Astrocyte (in vitro differentiated cells and primary cell): Measurements from ENCODE around the gene CPLX1. TPM values are rescaled to one million over a fixed set of nuclear protein-coding genes. Genes with fewer than 3 reads are reported as not detected.
"Not testable (repeated sequence)": the region's sequence is repeated elsewhere in the genome, so short reads cannot be mapped to it uniquely, and the experiment has no call there.

Source experiments
- DNase-seq: peaks from one replicate; pipeline ENCODE4 v3.0.0-alpha.2; 2010; ENCODE audit warnings: low read depth
- FAIRE-seq: peaks from 2 replicates; lab custom pipeline; 2011; peaks lifted over from hg19 to GRCh38; lab: Jason Lieb, UNC
- H2AFZ ChIP-seq: 2 replicates; pipeline ENCODE4 v1.6.0; 2012; ENCODE audit warnings: low read depth, low read length, inconsistent platforms
- H3K27ac ChIP-seq: 2 replicates; pipeline ENCODE4 v1.5.1; 2011; ENCODE audit warnings: low read depth, low read length, inconsistent platforms
- H3K27me3 ChIP-seq: 2 replicates; pipeline ENCODE4 v1.6.0; 2011; ENCODE audit warnings: low read length, inconsistent platforms; ENCODE audit not compliant: insufficient read depth
- H3K36me3 ChIP-seq: 2 replicates; pipeline ENCODE4 v1.5.1; 2011; ENCODE audit warnings: low read length, inconsistent platforms; ENCODE audit not compliant: insufficient read depth
- H3K4me1 ChIP-seq: 2 replicates; pipeline ENCODE4 v1.5.1; 2011; ENCODE audit warnings: low read length, inconsistent platforms; ENCODE audit not compliant: insufficient read depth
- H3K4me2 ChIP-seq: 2 replicates; pipeline ENCODE4 v1.6.0; 2012; ENCODE audit warnings: low read length, inconsistent platforms
- H3K4me3 ChIP-seq: 2 replicates; pipeline ENCODE4 v1.5.1; 2011; ENCODE audit warnings: low read depth, mild to moderate bottlenecking, low read length, inconsistent platforms; ENCODE audit not compliant: insufficient read depth
- H3K79me2 ChIP-seq: 2 replicates; pipeline ENCODE4 v1.6.0; 2012; ENCODE audit warnings: mild to moderate bottlenecking, low read length, inconsistent platforms; ENCODE audit not compliant: insufficient read depth
- H3K9ac ChIP-seq: 2 replicates; pipeline ENCODE4 v1.6.0; 2012; ENCODE audit warnings: mild to moderate bottlenecking, low read length, inconsistent platforms
- H3K9me3 ChIP-seq: 2 replicates; pipeline ENCODE4 v1.5.1; 2012; ENCODE audit warnings: low read depth, mild to moderate bottlenecking, low read length, inconsistent platforms; ENCODE audit not compliant: insufficient read depth
- H4K20me1 ChIP-seq: 2 replicates; pipeline ENCODE4 v1.6.0; 2012; ENCODE audit warnings: low read length, inconsistent platforms; ENCODE audit not compliant: insufficient read depth
- H3K27ac Mint-ChIP-seq: one replicate; pipeline ENCODE4 v1.8.0; 2021; ENCODE audit warnings: mild to moderate bottlenecking, mixed read lengths; ENCODE audit not compliant: unreplicated experiment
- H3K27me3 Mint-ChIP-seq: one replicate; pipeline ENCODE4 v1.8.0; 2021; ENCODE audit warnings: low read depth, mixed read lengths; ENCODE audit not compliant: unreplicated experiment
- H3K36me3 Mint-ChIP-seq: one replicate; pipeline ENCODE4 v1.8.0; 2021; ENCODE audit warnings: low read depth, mixed read lengths; ENCODE audit not compliant: unreplicated experiment
- H3K4me1 Mint-ChIP-seq: one replicate; pipeline ENCODE4 v1.8.0; 2021; ENCODE audit warnings: low read depth, mixed read lengths; ENCODE audit not compliant: unreplicated experiment
- H3K4me3 Mint-ChIP-seq: one replicate; pipeline ENCODE4 v1.8.0; 2021; ENCODE audit warnings: mild to moderate bottlenecking, moderate library complexity, mixed read lengths; ENCODE audit not compliant: unreplicated experiment
- H3K9me3 Mint-ChIP-seq: one replicate; pipeline ENCODE4 v1.8.0; 2021; ENCODE audit warnings: mild to moderate bottlenecking, mixed read lengths; ENCODE audit not compliant: unreplicated experiment
- EZH2 ChIP-seq: IDR thresholded peaks from 2 replicates; pipeline ENCODE4 v1.6.1; 2012; ENCODE audit warnings: mild to moderate bottlenecking, low read length, inconsistent platforms; ENCODE audit not compliant: insufficient read depth
- total RNA-seq: library from RNA; stranded (reverse); gene quantifications from 2 replicates; pipeline ENCODE4 v1.2.1, GENCODE V29; 2021
- TF ChIP-seq, protein P1 (sequence below): IDR thresholded peaks from 2 replicates; pipeline ENCODE4 v1.5.1; 2011; ENCODE audit warnings: low read depth, mild to moderate bottlenecking, inconsistent platforms, low read length, moderate library complexity; ENCODE audit not compliant: insufficient read depth

The CPLX1 gene
- total RNA-seq, 1 donor from 2014 or later: 1.9 TPM

DNA sequence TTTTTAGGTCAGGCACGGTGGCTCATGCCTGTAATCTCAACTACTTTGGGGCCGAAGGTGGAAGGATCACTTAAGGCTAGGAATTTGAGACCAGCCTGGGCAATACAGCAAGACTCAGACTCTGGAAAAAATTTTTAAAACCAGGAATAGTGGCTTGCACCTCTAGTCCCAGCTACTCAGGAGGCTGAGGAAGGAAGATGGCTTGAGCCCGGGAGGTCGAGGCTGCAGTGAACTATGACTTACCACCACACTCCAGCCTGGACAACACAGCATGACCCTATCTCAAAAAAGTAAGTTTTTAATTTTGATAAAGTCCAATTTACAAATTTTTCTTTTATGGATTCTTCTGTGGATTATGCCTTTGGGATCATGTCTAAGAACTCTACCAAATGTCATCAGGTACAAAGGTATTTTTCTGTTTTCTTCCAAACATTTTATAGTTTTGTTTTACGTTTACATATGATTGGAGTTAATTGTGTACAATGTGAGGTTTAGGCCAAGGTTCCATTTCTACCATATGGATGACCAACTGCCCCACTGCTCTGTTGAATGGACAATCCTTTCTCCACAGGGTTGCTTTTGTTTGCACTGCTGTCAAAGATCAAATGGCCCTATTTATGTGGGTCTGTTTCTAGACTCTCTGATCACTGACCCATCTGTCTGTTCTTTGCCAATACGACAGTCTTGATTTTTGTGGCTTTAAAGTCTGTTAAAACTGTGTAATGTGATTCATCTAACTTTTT lies 48.2 kb downstream of the CPLX1 start:
- DNase-seq: no peak
- no peak overlapping the region for H3K4me2 ChIP-seq
- H3K4me3 ChIP-seq: no peak overlapping the region
- Mint-ChIP-seq H3K36me3 (peaks cover 33% of the 10 kb centered on the region), H3K4me1 (peaks cover 21% of the 10 kb centered on the region), H3K27ac (peak overlapping the region; percentile 36), H3K4me3 (peak overlapping the region; percentile 40), H3K9me3 (peaks cover 3% of the 10 kb centered on the region), H3K27me3 (no peaks in the 10 kb centered on the region)
- TF ChIP-seq, protein P1, sequence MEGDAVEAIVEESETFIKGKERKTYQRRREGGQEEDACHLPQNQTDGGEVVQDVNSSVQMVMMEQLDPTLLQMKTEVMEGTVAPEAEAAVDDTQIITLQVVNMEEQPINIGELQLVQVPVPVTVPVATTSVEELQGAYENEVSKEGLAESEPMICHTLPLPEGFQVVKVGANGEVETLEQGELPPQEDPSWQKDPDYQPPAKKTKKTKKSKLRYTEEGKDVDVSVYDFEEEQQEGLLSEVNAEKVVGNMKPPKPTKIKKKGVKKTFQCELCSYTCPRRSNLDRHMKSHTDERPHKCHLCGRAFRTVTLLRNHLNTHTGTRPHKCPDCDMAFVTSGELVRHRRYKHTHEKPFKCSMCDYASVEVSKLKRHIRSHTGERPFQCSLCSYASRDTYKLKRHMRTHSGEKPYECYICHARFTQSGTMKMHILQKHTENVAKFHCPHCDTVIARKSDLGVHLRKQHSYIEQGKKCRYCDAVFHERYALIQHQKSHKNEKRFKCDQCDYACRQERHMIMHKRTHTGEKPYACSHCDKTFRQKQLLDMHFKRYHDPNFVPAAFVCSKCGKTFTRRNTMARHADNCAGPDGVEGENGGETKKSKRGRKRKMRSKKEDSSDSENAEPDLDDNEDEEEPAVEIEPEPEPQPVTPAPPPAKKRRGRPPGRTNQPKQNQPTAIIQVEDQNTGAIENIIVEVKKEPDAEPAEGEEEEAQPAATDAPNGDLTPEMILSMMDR: no peak
- TF ChIP-seq EZH2: no peak
- H3K79me2 ChIP-seq: peaks cover 90% of the 10 kb centered on the region
- H3K9me3 ChIP-seq: no peaks in the 10 kb centered on the region
- no peak for FAIRE-seq
- H3K36me3 ChIP-seq: peaks cover 27% of the 10 kb centered on the region
- peaks cover 13% of the 10 kb centered on the region for H3K4me1 ChIP-seq
- H3K9ac ChIP-seq: no peak overlapping the region
- H3K27me3 ChIP-seq: no peaks in the 10 kb centered on the region
- no peak overlapping the region for H3K27ac ChIP-seq
- no peak overlapping the region for H2AFZ ChIP-seq
- H4K20me1 ChIP-seq: peaks cover 78% of the 10 kb centered on the region

DNA sequence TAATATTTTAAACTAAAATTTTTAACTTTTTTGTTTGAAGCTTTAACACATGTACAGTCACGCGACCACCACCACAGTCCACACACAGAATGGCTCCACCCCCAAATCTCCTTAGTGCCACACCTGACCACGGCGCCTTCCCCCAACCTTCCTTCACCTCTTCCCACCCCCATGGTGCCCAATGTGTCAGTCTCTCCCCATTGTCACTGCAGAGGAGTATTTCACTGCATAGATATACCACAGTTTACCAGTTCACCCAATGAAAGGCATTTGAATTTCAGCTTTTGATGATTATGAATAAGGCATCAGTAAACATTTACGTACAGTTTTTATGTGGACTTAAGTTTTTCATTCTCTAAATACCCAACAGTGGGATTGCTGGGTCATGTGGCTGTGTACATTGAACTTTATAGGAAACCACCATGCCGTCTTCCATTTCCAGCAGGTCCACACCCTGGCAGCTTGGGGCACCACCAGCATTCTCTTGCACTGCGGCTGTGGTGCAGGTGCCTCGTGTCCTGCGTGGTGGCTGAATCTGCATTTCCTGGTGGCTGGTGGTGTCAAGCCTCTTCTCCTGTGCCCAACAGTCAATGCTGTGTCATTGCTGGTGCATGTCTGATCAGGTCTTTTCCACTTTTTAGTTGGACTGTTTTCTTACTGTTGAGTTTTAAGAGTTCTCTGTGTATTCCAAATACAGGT lies 49.0 kb downstream of the CPLX1 start:
- peaks cover 27% of the 10 kb centered on the region for H3K36me3 ChIP-seq
- no peak overlapping the region for H3K27ac ChIP-seq
- no peak overlapping the region for H2AFZ ChIP-seq
- Mint-ChIP-seq H3K9me3 (peaks cover 3% of the 10 kb centered on the region), H3K4me3 (no peak overlapping the region), H3K27ac (peak overlapping the region; percentile 64), H3K36me3 (peaks cover 33% of the 10 kb centered on the region), H3K27me3 (no peaks in the 10 kb centered on the region), H3K4me1 (peaks cover 28% of the 10 kb centered on the region)
- FAIRE-seq (no peak), DNase-seq (no peak)
- TF ChIP-seq, protein P1: no peak
- TF ChIP-seq EZH2: no peak
- H3K27me3 ChIP-seq: no peaks in the 10 kb centered on the region
- no peak overlapping the region for H3K9ac ChIP-seq
- no peak overlapping the region for H3K4me2 ChIP-seq
- no peak overlapping the region for H3K4me3 ChIP-seq
- peaks cover 6% of the 10 kb centered on the region for H3K4me1 ChIP-seq
- peaks cover 86% of the 10 kb centered on the region for H4K20me1 ChIP-seq
- no peaks in the 10 kb centered on the region for H3K9me3 ChIP-seq
- H3K79me2 ChIP-seq: peaks cover 98% of the 10 kb centered on the region

DNA sequence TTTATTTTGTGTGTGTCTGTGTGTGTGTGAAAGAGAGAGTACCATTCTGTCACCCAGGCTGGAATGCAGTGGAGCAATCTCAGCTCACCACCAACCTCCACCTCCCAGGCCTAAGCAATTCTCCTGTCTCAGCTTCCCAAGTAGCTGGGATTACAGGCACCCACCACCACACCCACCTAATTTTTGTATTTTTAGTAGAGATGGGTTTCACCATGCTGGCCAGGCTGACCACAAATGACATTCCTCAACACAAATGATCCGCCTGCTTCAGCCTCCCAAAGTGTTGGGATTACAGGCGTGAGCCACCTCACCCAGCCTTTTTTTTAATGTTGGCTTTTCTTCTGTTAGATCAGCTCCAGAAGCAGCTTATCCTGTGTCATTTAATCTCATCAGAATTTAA lies 50.4 kb downstream of the CPLX1 start:
- H3K79me2 ChIP-seq: peaks cover 96% of the 10 kb centered on the region
- not testable (repeated sequence) for DNase-seq, H3K27me3 ChIP-seq, H3K4me3 Mint-ChIP-seq, H2AFZ ChIP-seq, H3K9me3 Mint-ChIP-seq, H3K9me3 ChIP-seq, H3K4me2 ChIP-seq, H3K4me1 ChIP-seq, H3K27me3 Mint-ChIP-seq, H3K4me3 ChIP-seq, H3K27ac ChIP-seq, H3K9ac ChIP-seq, FAIRE-seq
- peaks cover 97% of the 10 kb centered on the region for H4K20me1 ChIP-seq
- H3K36me3 Mint-ChIP-seq: peaks cover 31% of the 10 kb centered on the region
- peaks cover 33% of the 10 kb centered on the region for H3K36me3 ChIP-seq
- H3K4me1 Mint-ChIP-seq: peaks cover 30% of the 10 kb centered on the region
- H3K27ac Mint-ChIP-seq: peak overlapping the region; percentile 80

DNA sequence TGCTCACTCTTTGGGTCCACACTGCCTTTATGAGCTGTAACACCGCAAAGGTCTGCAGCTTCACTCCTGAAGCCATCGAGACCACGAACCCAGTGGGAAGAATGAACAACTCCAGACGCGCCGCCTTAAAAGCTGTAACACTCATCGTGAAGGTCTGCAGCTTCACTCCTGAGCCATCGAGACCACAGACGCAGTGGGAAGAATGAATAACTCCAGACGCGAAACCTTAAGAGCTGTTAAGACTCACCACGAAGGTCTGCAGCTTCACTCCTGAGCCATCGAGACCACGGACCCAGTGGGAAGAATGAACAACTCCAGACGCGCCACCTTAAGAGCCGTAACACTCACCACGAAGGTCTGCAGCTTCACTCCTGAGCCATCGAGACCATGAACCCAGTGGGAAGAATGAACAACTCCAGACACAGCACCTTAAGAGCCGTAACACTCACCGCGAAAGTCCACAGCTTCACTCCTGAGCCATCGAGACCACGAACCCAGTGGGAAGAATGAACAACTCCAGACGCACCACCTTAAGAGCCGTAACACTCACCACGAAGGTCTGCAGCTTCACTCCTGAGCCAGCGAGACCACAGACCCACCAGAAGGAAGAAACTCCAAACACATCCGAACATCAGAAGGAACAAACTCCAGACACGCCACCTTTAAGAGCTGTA lies 51.4 kb downstream of the CPLX1 start:
- not testable (repeated sequence) for H3K4me1 ChIP-seq, H3K9me3 ChIP-seq, H3K9me3 Mint-ChIP-seq, H3K27me3 Mint-ChIP-seq, H3K27me3 ChIP-seq, H2AFZ ChIP-seq, H3K4me2 ChIP-seq, FAIRE-seq, H3K9ac ChIP-seq, H3K4me3 ChIP-seq, H3K27ac ChIP-seq, DNase-seq
- Histone ChIP-seq H4K20me1 (peaks cover 97% of the 10 kb centered on the region), H3K79me2 (peaks cover 96% of the 10 kb centered on the region), H3K36me3 (peaks cover 41% of the 10 kb centered on the region)
- Mint-ChIP-seq H3K27ac (peak overlapping the region; percentile 44), H3K4me1 (peaks cover 27% of the 10 kb centered on the region), H3K36me3 (peaks cover 31% of the 10 kb centered on the region), H3K4me3 (peak overlapping the region; percentile 41)
